Measurements from ENCODE around the gene CDS2.

DNA sequence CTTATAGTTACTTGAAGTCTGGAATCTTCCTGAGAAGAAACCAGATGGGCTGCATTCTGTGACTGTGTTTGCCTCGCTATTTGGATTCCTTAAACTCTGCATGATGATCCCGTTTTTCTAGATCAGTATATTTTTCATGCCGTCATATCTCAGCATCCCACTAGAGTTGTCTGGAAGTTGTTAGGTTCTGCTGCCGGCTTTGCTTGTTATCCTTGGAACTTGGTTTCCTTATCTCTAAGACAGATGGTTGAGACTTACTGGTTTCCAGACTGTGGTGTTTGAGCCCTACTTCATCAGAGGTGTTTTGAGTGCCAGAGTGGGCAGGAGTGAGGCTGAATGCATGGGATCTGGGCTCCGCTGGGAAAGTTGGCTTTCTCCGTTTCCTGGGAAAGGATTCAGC, 50.3 kb downstream of the CDS2 start:
- TF ChIP-seq, protein P1, sequence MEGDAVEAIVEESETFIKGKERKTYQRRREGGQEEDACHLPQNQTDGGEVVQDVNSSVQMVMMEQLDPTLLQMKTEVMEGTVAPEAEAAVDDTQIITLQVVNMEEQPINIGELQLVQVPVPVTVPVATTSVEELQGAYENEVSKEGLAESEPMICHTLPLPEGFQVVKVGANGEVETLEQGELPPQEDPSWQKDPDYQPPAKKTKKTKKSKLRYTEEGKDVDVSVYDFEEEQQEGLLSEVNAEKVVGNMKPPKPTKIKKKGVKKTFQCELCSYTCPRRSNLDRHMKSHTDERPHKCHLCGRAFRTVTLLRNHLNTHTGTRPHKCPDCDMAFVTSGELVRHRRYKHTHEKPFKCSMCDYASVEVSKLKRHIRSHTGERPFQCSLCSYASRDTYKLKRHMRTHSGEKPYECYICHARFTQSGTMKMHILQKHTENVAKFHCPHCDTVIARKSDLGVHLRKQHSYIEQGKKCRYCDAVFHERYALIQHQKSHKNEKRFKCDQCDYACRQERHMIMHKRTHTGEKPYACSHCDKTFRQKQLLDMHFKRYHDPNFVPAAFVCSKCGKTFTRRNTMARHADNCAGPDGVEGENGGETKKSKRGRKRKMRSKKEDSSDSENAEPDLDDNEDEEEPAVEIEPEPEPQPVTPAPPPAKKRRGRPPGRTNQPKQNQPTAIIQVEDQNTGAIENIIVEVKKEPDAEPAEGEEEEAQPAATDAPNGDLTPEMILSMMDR (IDR thresholded peaks at IDR 0.05) = no peak
- TF ChIP-seq POLR2AphosphoS5 (IDR thresholded peaks at IDR 0.05) = no peak

Data from prostate gland (tissue), 2 donors.